GM19239 (cell line): ENCODE results near the gene SH3BP2.
A peak's percentile ranks its signal among the peaks of the same experiment; 100 is the strongest.

ENCODE experiments used
- DNase-seq: peaks from one replicate; pipeline ENCODE4 v3.0.0; 2011; ENCODE audit warnings: low spot score; ENCODE audit not compliant: insufficient read length
- FAIRE-seq: peaks from 2 replicates; lab custom pipeline; 2011; peaks lifted over from hg19 to GRCh38; lab: Jason Lieb, UNC

Gene SH3BP2

DNA sequence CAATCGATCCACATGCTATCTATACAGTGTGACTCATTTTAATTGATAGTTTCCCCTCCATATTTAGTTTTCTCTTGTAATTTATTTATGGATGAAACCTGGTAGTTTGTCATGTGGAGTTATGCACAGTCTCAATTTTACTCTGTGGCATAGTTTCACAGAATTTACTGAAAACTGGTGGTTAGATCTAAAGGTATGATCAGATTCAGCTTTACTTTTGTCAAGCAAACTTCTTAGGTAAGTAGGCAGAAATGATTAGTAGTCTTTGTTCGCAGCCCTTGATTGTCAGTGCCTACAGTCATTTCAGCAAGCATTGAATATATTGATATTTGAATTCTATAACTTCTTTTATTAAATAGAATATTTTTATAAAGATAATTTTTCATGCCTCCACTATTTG is 53.3 kb downstream of the SH3BP2 start:
- DNase-seq (no peak), FAIRE-seq (peak; percentile 57)

DNA sequence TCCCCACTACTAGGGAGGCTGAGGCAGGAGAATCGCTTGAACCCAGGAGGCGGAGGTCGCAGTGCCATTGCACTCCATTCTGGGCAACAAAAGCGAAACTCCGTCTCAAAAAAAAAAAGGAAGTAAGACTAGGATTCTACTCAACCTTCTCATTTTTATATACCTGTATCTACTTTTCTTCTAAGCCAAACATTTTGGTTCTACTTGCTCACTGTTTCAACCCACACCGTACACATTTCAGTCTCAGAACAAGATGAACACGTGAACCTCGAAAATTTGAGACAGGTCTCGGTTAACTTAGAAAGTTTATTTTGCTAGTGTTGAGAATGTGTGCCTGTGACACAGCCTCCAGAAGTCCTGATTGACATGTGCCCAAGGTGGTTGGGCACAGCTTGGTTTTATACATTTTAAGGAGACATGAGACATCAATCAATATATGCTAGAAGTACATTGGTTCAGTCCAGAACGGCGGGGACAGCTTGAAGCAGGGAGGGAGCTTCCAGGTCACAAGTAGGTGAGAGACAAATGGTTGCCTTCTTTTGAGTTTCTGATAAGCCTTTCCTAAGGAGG is 54.5 kb downstream of the SH3BP2 start:
- FAIRE-seq, result peak; percentile 65
- no peak for DNase-seq

GRCh38 chr4:2848449-2848848 is 55.6 kb downstream of the SH3BP2 start:
- DNase-seq (no peak), FAIRE-seq (no peak)

DNA sequence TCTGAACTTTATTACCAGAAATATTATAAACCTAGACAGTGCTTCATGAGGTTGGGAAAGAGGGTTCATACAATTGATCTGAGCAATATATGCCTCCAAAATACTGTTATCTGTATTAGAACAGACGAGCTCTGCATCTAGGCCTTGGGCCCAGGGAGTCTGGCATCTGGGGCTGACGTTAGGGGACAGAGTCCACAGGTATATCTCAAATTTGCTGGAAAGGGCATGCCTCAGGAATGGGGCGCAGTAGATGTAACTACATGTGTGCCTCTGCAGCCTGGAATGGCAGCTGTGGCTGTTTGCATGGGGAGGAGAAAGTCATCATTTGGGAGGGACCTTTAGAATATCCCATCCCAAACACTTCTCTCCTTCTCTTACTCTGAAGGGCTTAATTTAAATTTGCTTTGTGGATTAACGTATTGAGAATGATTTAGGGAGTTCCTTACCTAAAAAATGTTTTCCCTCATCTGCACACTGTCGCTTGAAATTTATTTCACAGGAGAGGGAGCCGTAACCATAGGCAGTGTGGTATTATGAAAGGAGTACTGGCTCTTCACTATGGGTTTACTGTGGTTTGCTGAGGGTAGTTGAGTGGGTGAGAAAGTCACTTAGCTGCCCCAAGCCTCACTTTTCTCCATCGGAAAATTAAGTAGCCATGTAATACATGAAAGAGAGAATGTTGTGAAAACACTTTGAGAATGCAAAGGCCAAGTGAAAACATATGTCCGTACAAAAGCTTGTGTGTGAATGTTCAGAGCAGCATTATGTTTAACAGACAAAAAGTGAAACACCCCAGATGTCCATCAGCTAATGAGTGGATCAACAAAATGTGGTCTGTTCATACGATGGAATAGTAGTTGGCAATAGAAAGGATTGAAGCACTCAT is 56.6 kb downstream of the SH3BP2 start:
- FAIRE-seq (no peak), DNase-seq (no peak)

GRCh38 chr4:2850966-2851798 is 58.3 kb downstream of the SH3BP2 start:
- DNase-seq, result no peak
- FAIRE-seq, result peak; percentile 83

DNA sequence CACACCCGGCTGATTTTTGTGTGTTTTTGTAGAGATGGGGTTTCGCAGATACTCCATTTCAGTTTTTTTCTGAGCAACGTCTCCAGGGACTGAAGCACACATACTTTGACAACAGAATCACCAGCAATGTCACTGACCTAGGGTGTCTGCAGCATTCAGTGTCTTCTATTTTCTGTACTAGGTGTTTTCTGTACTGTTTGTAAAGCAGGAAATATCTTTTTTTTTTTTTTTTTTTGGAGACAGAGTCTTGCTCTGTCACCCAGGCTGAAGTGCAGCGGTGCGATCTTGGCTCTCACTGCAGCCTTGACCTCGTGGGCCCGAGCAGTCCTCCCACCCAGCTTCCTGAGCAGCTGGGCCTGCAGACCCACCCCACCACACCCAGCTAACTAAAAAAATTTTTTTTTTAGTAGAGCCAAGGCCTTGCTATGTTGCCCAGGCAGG is 59.6 kb downstream of the SH3BP2 start:
- FAIRE-seq (peak; percentile 51), DNase-seq (no peak)

DNA sequence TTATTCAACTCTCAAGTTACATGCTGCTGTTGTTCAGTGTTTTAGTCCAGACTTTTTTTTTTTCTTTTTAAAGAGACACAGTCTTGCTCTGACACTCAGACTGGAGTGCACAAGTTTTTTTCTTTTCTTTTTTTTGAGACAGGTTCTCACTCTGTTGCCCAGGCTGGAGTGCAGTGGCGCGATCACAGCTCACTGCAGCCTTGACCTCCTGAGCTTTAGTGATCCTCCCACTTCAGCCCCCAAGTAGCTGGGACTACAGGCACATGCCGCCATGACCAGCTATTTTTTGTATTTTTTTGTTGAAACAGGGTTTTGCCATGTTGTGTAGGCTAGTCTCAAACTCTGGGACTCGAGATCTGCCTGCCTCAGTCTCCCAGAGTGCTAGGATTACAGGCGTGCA is 62.7 kb downstream of the SH3BP2 start:
- FAIRE-seq (no peak), DNase-seq (no peak)

- no peak for DNase-seq
- no peak for FAIRE-seq
Measured at GRCh38 chr4:2856266-2856665, 63.4 kb downstream of the SH3BP2 start.

- DNase-seq (no peak), FAIRE-seq (no peak)
Measured at GRCh38 chr4:2857349-2857927, 64.6 kb downstream of the SH3BP2 start.

DNA sequence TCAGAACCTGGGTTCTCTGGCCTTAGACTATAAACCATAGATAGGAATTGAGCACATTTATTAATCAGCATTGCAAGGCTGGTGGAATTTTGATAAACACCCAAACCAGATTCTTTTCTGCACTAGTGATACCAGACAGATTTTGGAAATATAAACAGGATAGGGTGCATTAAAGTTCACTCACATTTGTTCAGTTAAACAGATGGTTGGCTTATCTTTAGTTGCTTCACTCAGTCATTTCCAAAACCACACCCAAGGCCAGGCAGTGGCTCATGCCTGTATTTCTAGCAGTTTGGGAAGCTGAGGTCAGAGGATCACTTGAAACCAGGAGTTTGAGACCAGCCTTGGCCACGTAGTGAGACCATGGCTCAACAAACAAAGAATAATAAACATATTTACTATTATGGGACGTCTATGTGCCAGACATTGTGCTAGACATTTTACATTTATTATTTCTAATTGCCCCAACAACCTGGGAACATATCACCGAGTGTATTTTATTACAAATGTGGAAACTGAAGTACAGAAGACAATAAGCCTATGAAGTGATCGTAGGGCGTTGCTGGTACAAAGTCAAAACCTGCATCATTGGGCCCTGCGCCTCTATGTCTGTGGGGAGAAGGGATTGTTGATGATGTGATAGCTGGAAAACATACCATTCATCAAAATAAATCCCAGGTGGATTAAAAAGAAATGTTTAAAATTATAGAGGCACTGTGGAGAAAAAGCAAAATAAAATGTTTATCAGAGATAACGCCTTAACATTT is 65.7 kb downstream of the SH3BP2 start:
- FAIRE-seq (no peak), DNase-seq (no peak)

DNA sequence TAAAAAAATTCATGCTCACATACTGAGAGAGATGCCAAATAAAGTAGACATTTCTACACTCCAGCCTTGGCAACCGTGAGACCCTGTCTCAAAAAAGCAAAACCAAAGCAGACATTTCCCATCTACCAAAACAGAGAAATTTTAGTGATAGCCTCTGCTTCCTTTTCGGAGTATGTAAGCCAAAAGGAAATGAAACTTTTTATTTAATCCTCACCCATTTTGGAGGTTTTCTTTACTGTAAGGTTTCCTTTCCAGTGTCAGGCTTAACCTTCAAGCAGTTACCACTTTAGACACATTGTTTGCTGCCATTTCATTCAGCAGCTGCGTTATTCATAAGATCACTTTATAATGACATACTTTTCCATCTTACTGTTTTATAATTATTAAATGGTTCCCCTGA is 66.6 kb downstream of the SH3BP2 start:
- FAIRE-seq, result no peak
- DNase-seq, result no peak

DNA sequence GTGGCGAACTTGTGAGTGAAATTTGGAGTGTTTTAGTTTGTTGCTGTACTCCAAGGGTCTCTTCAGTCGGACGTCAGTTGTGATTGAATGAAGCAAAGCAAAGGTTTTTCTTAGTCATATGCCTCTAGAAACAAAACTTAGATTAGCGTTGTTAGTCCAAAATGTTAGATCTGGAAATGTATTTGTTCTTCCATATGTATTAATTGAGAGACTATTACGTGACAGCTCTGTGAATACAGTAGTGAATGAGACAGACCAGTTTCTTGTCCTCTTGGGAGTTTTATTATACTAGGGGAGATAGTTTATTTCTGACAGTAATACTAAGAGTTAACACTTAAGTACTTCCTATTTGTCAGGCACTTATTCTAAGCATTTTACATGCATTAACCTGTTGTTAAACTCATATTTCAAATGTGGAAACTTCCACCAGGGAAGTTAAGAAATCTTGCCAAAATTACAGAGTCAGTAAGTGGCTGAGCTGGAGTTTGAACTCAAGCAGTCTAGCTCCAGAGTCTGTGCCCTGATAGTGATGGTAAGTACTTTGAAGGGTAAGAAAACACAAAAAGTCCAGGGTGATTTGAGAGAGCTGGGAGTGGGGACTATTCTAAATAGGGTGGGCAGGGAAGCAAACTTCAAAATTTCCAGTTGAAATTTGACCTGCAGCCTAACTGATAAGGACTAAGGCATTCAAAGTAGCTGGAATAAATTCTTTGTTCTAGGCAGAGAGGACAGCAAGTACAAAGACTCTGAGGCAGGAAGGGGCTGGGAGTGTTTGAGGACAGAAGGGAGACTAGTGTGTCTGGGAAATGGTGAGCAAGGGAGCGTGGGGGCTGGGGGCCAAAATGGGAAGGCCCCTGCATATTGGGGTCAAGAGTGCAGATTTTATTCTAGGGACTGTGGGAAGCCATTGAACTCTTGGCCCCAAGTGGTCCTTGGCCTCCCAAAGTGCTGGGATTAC is 67.8 kb downstream of the SH3BP2 start:
- DNase-seq (no peak), FAIRE-seq (no peak)

DNA sequence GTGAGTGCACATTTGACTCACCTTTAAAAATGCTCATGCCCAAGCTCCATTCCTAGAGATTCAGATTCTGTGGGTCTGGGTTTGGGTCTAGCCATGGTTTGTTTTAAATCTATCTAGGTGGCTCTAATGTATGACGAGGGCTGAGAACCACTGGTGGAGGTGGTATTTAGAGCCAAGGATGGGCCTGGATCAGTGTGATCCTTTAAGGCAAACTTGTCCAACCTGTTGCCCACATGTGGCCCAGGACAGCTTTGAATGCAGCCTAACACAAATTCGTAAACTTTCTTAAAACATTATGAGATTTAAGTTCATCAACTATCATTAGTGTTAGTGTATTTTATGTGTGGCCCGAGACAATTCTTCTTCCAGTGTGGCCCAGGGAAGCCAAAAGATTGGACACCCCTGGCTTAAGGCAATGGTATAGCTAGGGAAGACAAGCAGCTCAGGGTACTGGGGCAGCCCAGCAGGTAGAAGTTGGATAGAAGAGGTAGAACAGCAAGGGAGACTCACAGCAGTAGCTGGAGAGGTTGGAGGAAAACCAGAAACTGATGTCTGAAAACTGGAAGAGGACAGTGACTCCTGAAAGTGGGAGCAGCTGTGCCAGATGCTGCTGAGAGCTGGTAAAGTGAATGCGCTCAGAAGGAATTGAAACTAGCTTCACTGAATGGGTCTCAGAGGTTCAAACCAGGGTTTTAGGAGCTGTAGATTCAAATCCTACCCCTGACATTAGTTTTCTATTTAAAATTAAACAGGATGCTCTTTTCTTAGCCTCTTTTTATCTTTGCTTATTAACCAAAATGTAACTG is 68.9 kb downstream of the SH3BP2 start:
- DNase-seq (no peak), FAIRE-seq (peak; percentile 79)

GRCh38 chr4:2862528-2862927 is 69.6 kb downstream of the SH3BP2 start:
- DNase-seq (no peak), FAIRE-seq (no peak)

DNA sequence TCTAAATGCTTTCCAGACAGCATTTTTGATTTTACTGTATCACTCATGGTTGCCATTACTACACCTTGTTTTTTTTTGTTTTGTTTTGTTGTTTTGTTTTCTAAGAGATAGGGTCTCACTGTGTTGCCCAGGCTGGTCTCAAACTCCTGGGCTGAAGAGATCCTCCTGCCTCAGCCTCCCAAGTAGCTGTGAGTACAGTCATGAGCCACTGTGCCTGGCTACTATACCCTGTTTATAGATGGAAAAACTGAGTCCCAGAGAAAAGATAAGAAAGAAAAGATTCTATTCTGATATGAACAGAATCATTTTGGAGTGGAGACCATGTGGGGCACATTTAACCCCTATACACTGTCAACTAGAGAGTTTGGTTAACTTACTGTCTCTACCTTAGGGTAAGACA is 70.8 kb downstream of the SH3BP2 start:
- FAIRE-seq, result no peak
- DNase-seq, result no peak

- no peak for DNase-seq
- FAIRE-seq, result no peak
Measured at GRCh38 chr4:2865196-2865780, 72.4 kb downstream of the SH3BP2 start.

DNA sequence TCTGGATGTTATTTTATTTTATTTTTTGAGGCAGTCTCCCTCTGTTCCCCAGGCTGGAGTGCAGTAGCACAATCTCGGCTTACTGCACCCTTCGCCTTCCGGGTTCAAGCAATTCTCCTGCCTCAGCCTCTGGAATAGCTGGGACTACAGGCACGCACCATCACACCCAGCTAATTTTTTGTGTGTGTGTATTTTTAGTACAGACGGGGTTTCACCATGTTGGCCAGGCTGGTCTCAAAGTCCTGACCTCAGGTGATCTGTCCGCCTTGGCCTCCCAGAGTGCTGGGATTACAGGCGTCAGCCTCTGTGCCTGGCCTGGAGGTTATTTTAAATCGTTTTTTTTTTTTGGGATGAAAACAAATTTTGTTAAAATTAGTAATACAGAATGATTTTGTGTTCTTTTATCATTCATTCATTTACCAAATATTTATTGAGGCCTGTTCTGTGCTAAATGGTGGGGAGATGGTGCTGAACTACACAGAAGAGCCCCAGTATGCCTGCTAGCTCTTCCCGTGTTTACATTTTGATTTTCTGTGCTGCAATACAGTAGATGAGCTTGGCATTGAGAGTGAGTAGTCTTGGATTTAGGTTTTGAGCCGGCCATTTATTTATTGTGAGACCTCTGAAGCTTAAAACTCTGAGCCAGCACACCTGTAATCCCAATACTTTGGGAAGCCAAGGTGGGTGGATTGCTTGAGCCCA is 73.4 kb downstream of the SH3BP2 start:
- DNase-seq (no peak), FAIRE-seq (no peak)
